AG09319 (cell line): ENCODE measurements around the gene RASAL3.
"Not testable (repeated sequence)": the region's sequence is repeated elsewhere in the genome, so short reads cannot be mapped to it uniquely, and the experiment has no call there.

Experiments used
- DNase-seq: peaks from one replicate; pipeline ENCODE4 v3.0.0-alpha.2; 2010; ENCODE audit warnings: low read depth; ENCODE audit errors: extremely low read depth
- CTCF ChIP-seq: IDR thresholded peaks from 2 replicates; pipeline ENCODE4 v1.5.1; 2011; ENCODE audit warnings: low read depth, mild to moderate bottlenecking, inconsistent platforms, low read length, moderate library complexity

RASAL3 gene

GRCh38 chr19:15479391-15480345 lies 15.3 kb upstream of the RASAL3 start, which contains the start of gene PGLYRP2:
PGLYRP2 (minus strand) TSS chr19:15479501; CDS start chr19:15479371, 130 bp downstream.
- no peak for DNase-seq
- TF ChIP-seq CTCF: no peak

GRCh38 chr19:15476325-15476724 lies 12.0 kb upstream of the RASAL3 start:
- DNase-seq: no peak
- no peak for TF ChIP-seq CTCF

- TF ChIP-seq CTCF: no peak
- no peak for DNase-seq
Observed at GRCh38 chr19:15475611-15476010, 11.3 kb upstream of the RASAL3 start.

- DNase-seq: no peak
- no peak for TF ChIP-seq CTCF
Observed at GRCh38 chr19:15475169-15475568, 10.8 kb upstream of the RASAL3 start.

- not testable (repeated sequence) for DNase-seq
Observed at GRCh38 chr19:15473821-15474220, 9.5 kb upstream of the RASAL3 start.

GRCh38 chr19:15471639-15472101 lies 7.3 kb upstream of the RASAL3 start:
- no peak for DNase-seq
- no peak for TF ChIP-seq CTCF

GRCh38 chr19:15469513-15470297 lies 5.4 kb upstream of the RASAL3 start:
- no peak for DNase-seq
- no peak for TF ChIP-seq CTCF
